Stomach (tissue), 4 donors: ENCODE results near the gene ANKMY2.

Experiments used
- POLR2A ChIP-seq, 4 donors: fragments of 450-650 bp; IDR thresholded peaks; one replicate each; pipeline ENCODE4 v1.6.1; 2016; ENCODE audit warnings: antibody characterized with exemption in 4 of 4, control low read depth in 2 of 4, mild to moderate bottlenecking in 1 of 4, moderate library complexity in 1 of 4
- TF ChIP-seq, protein P1 (sequence below), 7 experiments: fragments of 450-650 bp in 4 of 7; fragments of 200-600 bp in 3 of 7; sonication (generic) in 3 of 7; IDR thresholded peaks; one replicate each; pipeline ENCODE4 v1.5.1; 2016 to 2019; ENCODE audit warnings: antibody characterized with exemption in 7 of 7, control low read depth in 2 of 7, mild to moderate bottlenecking in 1 of 7

DNA sequence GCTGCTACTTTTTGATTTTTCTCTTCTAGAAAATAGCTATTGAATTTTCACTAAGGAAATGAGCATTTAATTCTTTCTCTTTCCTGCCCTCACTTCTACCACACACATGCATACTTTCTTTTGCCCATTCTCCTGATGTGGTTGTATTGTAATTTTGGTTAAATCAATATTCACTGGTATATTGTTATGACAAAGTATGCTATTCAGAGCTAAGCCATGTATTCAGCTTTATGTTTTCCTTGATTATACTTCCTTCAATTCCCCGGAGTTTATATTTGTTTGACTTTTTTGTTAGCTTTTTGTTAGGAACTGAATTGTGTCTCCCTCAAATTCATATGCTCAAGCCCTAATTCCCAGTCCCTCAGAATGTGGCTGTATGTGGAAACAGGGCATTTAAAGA, 94.9 kb downstream of the ANKMY2 start:
- no peak for TF ChIP-seq POLR2A (IDR thresholded peaks at IDR 0.05)
- TF ChIP-seq, protein P1, sequence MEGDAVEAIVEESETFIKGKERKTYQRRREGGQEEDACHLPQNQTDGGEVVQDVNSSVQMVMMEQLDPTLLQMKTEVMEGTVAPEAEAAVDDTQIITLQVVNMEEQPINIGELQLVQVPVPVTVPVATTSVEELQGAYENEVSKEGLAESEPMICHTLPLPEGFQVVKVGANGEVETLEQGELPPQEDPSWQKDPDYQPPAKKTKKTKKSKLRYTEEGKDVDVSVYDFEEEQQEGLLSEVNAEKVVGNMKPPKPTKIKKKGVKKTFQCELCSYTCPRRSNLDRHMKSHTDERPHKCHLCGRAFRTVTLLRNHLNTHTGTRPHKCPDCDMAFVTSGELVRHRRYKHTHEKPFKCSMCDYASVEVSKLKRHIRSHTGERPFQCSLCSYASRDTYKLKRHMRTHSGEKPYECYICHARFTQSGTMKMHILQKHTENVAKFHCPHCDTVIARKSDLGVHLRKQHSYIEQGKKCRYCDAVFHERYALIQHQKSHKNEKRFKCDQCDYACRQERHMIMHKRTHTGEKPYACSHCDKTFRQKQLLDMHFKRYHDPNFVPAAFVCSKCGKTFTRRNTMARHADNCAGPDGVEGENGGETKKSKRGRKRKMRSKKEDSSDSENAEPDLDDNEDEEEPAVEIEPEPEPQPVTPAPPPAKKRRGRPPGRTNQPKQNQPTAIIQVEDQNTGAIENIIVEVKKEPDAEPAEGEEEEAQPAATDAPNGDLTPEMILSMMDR (IDR thresholded peaks at IDR 0.05), result no peak
